GM19397 (cell line): Measurements from ENCODE around the gene OTUD7B.

ENCODE experiments used
- ATAC-seq: cut with Tn5 transposase; IDR thresholded peaks from one replicate; pipeline ENCODE4 v1.9.1; 2021; ENCODE audit warnings: mild to moderate bottlenecking, moderate library complexity; ENCODE audit not compliant: unreplicated experiment

The OTUD7B gene

GRCh38 chr1:150005606-150006005 lies 4.9 kb downstream of the OTUD7B start:
- ATAC-seq = no peak

- ATAC-seq = no peak
Measured at GRCh38 chr1:150003801-150004200, 6.7 kb downstream of the OTUD7B start.

GRCh38 chr1:150002217-150002616 lies 8.3 kb downstream of the OTUD7B start:
- no peak for ATAC-seq

GRCh38 chr1:150001415-150001814 lies 9.1 kb downstream of the OTUD7B start:
- no peak for ATAC-seq

GRCh38 chr1:149997585-149998262 lies 12.8 kb downstream of the OTUD7B start:
- ATAC-seq = peak; percentile 77

- no peak for ATAC-seq
Measured at GRCh38 chr1:149995927-149996326, 14.6 kb downstream of the OTUD7B start.

- ATAC-seq = no peak
Measured at GRCh38 chr1:149993764-149994163, 16.8 kb downstream of the OTUD7B start.

- ATAC-seq = no peak
Measured at GRCh38 chr1:149993181-149993580, 17.3 kb downstream of the OTUD7B start.

- no peak for ATAC-seq
Measured at GRCh38 chr1:149987297-149987595, 23.3 kb downstream of the OTUD7B start.

- ATAC-seq = no peak
Measured at GRCh38 chr1:149986486-149987296, 23.8 kb downstream of the OTUD7B start.

GRCh38 chr1:149979972-149980540 lies 30.5 kb downstream of the OTUD7B start:
- ATAC-seq = no peak

GRCh38 chr1:149979245-149979971 lies 31.1 kb downstream of the OTUD7B start:
- ATAC-seq = no peak

GRCh38 chr1:149978547-149979023 lies 31.9 kb downstream of the OTUD7B start:
- no peak for ATAC-seq

GRCh38 chr1:149977345-149977744 lies 33.2 kb downstream of the OTUD7B start:
- ATAC-seq = no peak

- no peak for ATAC-seq
Measured at GRCh38 chr1:149972547-149972946, 38.0 kb downstream of the OTUD7B start.

- no peak for ATAC-seq
Measured at GRCh38 chr1:149967646-149968045, 42.9 kb downstream of the OTUD7B start.

- ATAC-seq = no peak
Measured at GRCh38 chr1:149967041-149967440, 43.5 kb downstream of the OTUD7B start.

- no peak for ATAC-seq
Measured at GRCh38 chr1:149966405-149966804, 44.1 kb downstream of the OTUD7B start.

GRCh38 chr1:149965440-149965839 lies 45.1 kb downstream of the OTUD7B start:
- ATAC-seq = no peak

- ATAC-seq = no peak
Measured at GRCh38 chr1:149963358-149963757, 47.2 kb downstream of the OTUD7B start.

- ATAC-seq = no peak
Measured at GRCh38 chr1:149962736-149963135, 47.8 kb downstream of the OTUD7B start.
